Muscle layer of duodenum (tissue), 2 donors: ENCODE measurements around the gene R3HDM2.

Experiments used
- H3K27ac ChIP-seq: one replicate; pipeline ENCODE4 v1.7.0; 2013; ENCODE audit warnings: mild to moderate bottlenecking, low read length
- H3K27me3 ChIP-seq: one replicate; pipeline ENCODE4 v1.7.0; 2013; ENCODE audit warnings: low read depth, mild to moderate bottlenecking, control low read depth, low read length
- H3K36me3 ChIP-seq, 2 donors: one replicate each; pipeline ENCODE4 v1.7.0; 2013; ENCODE audit warnings: low read length in 2 of 2, control low read depth in 1 of 2, mild to moderate bottlenecking in 1 of 2; ENCODE audit not compliant: insufficient read depth in 2 of 2, control insufficient read depth in 1 of 2
- H3K4me1 ChIP-seq, 2 donors: one replicate each; pipeline ENCODE4 v1.7.0; 2013; ENCODE audit warnings: low read length in 2 of 2, mild to moderate bottlenecking in 2 of 2, control low read depth in 1 of 2, moderate library complexity in 1 of 2; ENCODE audit not compliant: insufficient read depth in 2 of 2, control insufficient read depth in 1 of 2
- H3K4me3 ChIP-seq, 2 donors: one replicate each; pipeline ENCODE4 v1.7.0; 2013; ENCODE audit warnings: low read length in 2 of 2, low read depth in 1 of 2, mild to moderate bottlenecking in 1 of 2
- H3K9me3 ChIP-seq, 2 donors: one replicate each; pipeline ENCODE4 v1.7.0; 2013; ENCODE audit warnings: low read length in 2 of 2, control low read depth in 1 of 2, mild to moderate bottlenecking in 1 of 2; ENCODE audit not compliant: control insufficient read depth in 1 of 2
- donor health status: healthy.

The R3HDM2 gene

DNA sequence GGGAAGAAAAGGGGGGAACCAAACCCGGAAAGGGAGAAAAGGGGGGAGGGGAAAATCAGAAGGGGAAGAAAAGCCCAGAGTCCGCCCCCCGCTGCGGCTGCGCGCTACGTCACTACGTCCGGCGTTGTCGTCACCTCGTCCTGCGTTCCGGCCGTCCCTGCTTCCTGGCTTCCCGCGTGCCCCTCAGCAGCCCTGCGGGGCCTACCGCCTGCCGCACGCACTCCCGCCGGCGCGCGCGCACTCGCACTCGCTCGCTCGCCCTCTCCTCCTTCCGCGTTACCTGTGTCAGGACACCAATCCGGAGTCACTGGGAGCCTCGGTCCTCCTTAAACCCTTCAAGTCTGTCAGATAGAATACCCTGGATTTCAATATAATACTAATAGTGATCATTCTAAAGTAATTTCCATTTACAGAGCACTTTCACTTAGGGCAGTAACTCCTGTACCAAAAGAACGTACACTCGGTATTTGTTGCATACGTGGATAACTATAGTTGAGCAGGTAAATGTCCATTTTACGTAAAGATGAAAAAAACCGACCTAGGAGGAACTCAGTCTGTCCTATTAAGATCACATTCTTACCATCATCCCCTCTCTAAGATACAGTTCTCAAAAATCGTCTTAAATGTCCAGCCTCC is at the start of gene R3HDM2:
Gene R3HDM2, minus strand, starts transcription at position 113 of the 636 bp plus-strand sequence. CDS start 120,615 bp downstream, outside the sequence.
- Histone ChIP-seq H3K36me3 (no peaks in the 10 kb centered on the region), H3K27me3 (no peaks in the 10 kb centered on the region), H3K4me3 (peak within 1 kb of the TSS; percentile 65 to 79), H3K9me3 (no peaks in the 10 kb centered on the region), H3K4me1 (peaks cover 0 to 5% of the 10 kb centered on the region in 2 donors), H3K27ac (peak within 1 kb of the TSS; percentile 99)

DNA sequence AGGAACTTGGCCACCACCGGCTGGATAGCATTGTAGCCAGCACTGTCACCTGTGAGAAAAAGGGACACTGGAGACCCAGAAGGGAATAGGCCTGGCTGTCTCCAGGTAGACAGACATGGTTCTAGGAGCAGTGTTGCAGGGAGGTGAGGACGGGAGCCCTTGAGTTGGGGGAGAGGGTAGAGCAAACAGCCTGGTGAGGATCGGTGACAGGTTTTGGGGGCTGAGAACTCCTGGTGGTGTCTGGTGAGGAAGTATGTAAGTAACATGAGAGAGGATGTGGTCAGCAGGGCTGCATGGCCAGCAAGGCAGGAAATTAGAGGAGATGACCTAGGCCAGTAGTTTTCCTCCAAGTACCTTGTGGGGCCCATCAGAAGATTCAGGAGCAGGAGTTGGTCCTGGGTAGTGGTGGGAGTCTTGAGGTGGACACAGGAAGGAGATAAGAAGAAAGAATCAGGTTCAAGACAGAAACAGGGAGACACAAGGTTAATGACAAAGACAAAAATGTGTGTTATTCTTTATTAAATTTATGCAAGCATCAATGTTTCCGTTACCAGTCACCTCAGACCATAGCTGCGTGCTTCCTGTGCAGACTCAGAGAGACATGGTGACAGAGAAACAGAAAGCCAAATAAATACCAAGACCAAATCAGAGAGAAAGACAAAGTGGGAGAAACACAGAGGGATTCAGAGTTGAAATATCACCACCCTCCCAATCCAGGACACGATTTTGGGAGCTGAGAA is 48.7 kb upstream of the R3HDM2 start, which contains the start of gene ARHGAP9:
Gene ARHGAP9, minus strand, starts transcription at position 491 of the 740 bp plus-strand sequence. Its CDS starts 460 bp downstream, at position 31.
- no peaks in the 10 kb centered on the region for H3K9me3 ChIP-seq
- H3K4me3 ChIP-seq: peak within 1 kb of the TSS in 1 of 2 donors; percentile 16
- H3K27me3 ChIP-seq: peaks cover 4% of the 10 kb centered on the region
- H3K36me3 ChIP-seq: no peaks in the 10 kb centered on the region
- peaks cover 0 to 14% of the 10 kb centered on the region in 2 donors for H3K4me1 ChIP-seq
- peak within 1 kb of the TSS; percentile 81 for H3K27ac ChIP-seq

DNA sequence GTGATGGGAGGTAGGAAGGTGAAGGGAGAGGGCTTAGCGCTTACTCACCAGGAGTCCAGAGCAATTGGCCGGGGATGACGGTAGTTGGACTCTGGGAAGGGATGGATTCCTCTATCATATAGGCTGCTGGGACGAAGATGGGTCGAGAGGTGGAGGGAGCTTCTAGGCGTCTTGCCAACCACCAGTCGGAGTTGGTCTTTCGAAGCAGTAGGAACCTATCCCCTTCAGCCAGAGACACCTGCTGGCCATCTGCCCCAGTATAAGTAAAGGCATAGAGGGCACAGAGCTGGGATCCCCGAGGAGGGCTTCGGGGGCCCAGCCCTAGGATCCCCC is 48.2 kb upstream of the R3HDM2 start:
- Histone ChIP-seq H3K4me3 (peak overlapping the region in 1 of 2 donors; percentile 16), H3K27me3 (peaks cover 4% of the 10 kb centered on the region), H3K27ac (peak overlapping the region; percentile 81), H3K36me3 (no peaks in the 10 kb centered on the region), H3K9me3 (no peaks in the 10 kb centered on the region), H3K4me1 (peaks cover 0 to 14% of the 10 kb centered on the region in 2 donors)

DNA sequence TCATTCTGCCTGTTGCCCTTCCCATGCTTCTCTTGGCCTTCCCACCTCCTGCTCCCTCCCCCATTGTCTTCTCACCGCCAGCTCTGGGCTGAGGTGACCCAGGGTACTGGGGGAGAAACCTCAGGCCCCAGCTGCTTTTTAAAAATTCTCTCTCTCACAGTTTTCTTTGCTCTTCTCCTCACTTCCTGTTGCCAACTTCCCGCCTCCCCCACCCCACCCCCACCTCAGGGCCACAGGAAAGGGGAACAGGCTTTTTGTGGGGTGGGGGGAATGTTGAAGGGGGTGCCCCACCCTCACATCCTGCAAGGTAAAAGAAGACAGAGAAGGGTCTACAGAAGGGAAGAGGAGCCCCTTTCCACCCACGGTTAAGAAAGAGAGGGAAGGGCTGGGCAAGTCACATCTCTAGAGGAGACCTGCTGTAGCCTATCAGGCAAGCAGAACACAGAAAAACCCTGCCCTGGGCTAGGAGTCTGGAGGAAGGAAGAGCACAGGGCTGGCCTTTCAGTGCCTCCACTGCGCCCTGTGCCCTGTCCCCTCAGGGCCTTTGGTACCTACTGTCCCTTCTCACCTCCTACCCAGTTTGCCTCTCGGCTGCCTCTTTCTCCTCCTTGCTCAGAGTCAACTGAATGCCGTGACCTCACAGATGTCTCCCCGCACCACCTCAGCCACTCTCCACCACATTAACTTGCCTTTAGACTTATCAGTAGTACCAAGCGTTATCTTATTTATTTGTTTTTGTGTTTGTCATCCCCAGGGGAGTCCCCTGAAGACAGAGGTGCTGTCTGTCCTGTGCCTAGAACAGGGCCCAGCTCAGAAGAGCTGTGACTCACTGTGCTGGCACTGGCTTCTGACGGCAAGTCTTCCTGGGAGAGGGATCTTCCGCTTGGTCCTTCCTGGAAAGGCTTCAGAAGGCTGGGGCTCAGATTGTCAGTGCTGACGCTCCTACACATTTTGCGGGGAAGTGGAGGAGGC is 47.2 kb upstream of the R3HDM2 start:
- Histone ChIP-seq H3K36me3 (no peaks in the 10 kb centered on the region), H3K9me3 (no peaks in the 10 kb centered on the region), H3K4me1 (peaks cover 0 to 14% of the 10 kb centered on the region in 2 donors), H3K27ac (peak overlapping the region; percentile 81), H3K4me3 (peak overlapping the region; percentile 5 to 65), H3K27me3 (peaks cover 4% of the 10 kb centered on the region)

DNA sequence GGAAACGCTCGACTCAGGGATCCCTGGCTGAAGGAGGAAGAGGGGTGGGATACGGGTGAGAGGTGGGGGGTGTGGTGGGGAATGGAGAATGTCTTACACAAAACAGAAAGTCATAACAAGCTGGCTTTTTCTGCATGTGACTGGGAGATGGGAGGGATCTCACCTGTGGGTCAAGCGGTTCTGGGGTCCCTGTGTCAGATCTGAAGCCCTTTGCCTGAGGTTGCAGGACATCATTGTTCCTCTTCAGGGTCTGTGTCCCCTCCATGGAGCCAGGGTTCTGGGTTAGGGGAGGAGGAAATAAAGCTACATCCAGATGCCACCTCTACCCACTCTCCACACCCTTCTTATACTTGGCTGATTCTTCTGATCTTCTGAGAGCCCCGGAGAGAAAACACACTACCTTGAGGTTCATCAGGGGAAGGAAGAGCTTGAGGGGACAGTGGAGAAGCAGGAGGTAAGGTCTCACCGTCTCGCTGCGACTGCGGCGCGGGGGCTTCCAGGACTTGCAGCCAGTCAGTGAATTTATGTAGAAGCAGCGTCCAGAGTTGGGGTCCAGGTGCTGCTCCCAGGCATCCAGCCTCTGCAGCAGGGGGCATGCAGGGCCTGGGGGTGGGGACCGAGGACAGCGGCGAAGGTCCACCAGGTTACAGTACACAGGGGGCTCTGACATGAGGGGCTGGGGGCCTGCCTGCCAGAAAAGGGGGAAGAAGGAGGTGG is 46.3 kb upstream of the R3HDM2 start:
- Histone ChIP-seq H3K36me3 (no peaks in the 10 kb centered on the region), H3K27ac (no peak overlapping the region), H3K27me3 (peaks cover 4% of the 10 kb centered on the region), H3K4me1 (peaks cover 0 to 14% of the 10 kb centered on the region in 2 donors), H3K9me3 (no peaks in the 10 kb centered on the region), H3K4me3 (peak overlapping the region; percentile 5 to 65)

DNA sequence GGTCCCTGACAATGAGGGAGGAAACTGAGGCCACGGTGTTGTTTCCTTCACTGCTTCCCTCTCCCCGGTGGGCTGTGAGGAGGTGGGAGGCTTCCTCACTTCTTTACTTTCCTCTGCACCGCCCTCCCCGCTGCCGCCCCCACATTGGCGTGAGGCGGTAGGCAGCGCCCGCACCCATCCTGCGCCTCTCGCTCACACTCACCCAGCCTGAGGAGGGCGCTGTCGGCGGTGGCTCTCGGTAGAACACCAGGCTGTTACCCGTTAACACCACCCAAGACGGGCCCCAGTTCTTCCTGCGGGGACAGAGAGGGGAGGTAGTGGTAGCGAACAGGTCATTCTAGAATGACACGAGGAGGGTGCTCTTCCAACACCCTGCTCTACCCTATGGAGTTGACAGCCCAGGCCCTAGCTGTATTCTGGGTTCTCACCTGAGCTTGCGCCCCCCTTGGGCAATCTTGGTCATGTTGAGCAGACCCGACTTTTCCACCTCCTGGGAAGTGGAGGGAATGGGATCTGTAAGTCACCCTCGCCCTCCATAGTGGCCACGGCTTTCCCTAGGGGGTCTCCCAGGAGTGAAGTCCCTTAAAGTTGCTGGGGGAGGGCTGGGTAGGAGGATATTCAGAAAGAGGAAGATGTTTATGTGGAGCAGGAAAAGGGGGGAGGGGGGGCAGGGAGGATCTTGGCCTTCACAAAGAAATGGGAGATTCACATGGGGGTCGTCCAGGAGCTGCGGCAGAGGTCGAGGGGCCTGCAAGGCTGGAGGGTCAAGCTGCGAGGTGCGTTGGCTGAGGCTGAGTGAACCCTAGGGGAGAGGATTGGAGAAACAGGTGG is 45.5 kb upstream of the R3HDM2 start:
- H3K4me3 ChIP-seq: peak overlapping the region; percentile 5 to 65
- H3K9me3 ChIP-seq: no peaks in the 10 kb centered on the region
- H3K27me3 ChIP-seq: peaks cover 4% of the 10 kb centered on the region
- peaks cover 0 to 14% of the 10 kb centered on the region in 2 donors for H3K4me1 ChIP-seq
- H3K36me3 ChIP-seq: no peaks in the 10 kb centered on the region
- no peak overlapping the region for H3K27ac ChIP-seq

DNA sequence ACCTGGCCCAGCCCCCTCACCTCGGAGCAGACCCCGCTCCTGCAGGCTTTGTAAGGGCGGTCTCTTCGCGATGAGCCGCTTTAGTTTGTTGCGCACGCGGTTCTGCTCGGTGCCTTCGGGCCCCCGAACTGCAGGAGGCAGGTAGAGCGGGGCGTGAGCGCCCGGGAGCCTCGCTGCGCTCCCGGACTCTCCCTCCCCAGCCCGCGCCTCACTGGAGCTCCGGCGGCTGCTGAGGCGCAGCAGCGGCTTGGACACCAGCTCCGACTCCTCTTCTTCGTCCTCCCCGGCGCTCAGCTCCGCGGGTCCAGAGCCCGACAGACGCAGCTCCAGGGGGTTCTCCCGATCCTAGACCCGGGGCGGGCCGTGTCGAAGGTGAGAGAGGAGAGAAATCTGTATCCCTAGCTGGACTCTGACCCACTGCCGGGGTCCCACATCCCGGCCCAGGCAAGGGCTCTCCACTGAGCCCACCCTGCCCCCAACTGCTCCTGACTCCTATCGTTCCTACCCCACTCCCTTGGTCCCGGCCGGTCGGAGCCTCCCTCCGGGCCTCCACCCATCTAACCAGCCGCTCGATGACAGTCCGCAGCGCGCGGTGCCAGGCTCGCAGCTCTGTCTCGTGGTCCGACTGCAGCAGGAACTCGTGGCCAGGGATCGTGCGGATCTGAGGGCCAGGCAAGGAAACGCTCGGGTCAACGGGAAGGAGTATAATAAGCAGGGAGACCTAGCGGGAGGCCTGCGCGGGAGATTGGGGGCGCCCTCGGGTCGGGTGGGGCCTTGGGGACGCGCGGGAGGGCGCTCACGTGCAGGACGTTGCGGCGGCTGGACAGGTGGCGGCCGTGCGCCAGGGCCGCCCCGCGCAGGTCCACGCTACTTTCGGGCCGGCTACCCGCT is 44.7 kb upstream of the R3HDM2 start:
- H3K27ac ChIP-seq: no peak overlapping the region

DNA sequence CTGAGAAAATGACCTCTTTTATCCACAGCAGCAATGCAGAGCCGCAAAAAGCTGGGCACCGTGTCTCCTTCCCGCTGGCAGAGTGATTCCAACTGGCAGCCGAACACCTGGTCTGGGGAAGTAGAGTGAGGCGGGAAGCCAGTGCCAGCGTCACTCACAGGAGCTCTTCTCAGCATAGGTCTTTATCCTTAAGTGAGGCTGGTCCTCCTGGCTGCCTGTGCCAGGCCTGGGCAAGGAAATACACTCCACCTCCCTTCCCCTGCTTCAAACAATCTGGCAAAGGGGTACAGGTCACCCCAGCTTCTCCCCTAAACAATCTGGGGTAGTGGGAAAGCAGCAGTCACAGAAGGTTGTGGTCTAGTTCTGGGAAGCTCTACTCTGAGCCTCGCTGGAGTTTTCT is 44.0 kb upstream of the R3HDM2 start:
- H3K36me3 ChIP-seq: no peaks in the 10 kb centered on the region
- H3K27ac ChIP-seq: no peak overlapping the region
- H3K27me3 ChIP-seq: peaks cover 4% of the 10 kb centered on the region
- H3K4me1 ChIP-seq: peaks cover 0 to 14% of the 10 kb centered on the region in 2 donors
- H3K9me3 ChIP-seq: no peaks in the 10 kb centered on the region
- H3K4me3 ChIP-seq: peak overlapping the region in 1 of 2 donors; percentile 65

More for the DNA sequence above, 44.7 kb upstream of the R3HDM2 start:
- no peaks in the 10 kb centered on the region for H3K36me3 ChIP-seq
- no peaks in the 10 kb centered on the region for H3K9me3 ChIP-seq
- H3K4me3 ChIP-seq: peak overlapping the region; percentile 5 to 65
- H3K4me1 ChIP-seq: peaks cover 0 to 14% of the 10 kb centered on the region in 2 donors
- peaks cover 4% of the 10 kb centered on the region for H3K27me3 ChIP-seq

DNA sequence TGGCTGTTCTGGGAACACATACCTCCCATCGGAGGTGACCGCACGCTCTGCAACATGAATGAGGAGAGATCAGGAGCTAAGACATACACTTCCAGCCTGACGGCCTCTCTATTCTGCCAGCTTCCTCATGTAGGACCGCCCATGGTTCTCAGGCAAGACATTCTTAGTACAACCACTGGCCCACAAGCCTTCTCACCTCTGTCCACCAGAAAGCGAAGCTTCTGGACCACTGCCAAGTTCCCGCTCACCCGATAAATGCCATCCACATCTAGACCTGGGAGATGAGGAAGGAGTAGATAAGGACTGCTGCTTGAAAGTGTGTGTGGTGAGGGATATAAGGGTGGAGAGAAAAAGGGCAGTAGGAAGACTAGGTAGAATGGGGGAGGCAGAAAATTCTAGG is 43.6 kb upstream of the R3HDM2 start:
- H3K27me3 ChIP-seq: peaks cover 4% of the 10 kb centered on the region
- peaks cover 0 to 14% of the 10 kb centered on the region in 2 donors for H3K4me1 ChIP-seq
- no peak overlapping the region for H3K27ac ChIP-seq
- H3K4me3 ChIP-seq: no peak overlapping the region
- no peaks in the 10 kb centered on the region for H3K9me3 ChIP-seq
- no peaks in the 10 kb centered on the region for H3K36me3 ChIP-seq
